Measurements from ENCODE around the gene EGFR.

Gene EGFR

GRCh38 chr7:55147101-55147500 lies 128.3 kb downstream of the EGFR start:
- H3K79me2 ChIP-seq (ENCODE audit: insufficient read depth, low read length) = no peaks in the 10 kb centered on the region
- TF ChIP-seq EZH2phosphoT487 (IDR thresholded peaks at IDR 0.05; ENCODE audit: borderline replicate concordance) (no peak), CTCF (conservative IDR thresholded peaks at IDR 0.05; ENCODE audit: low read length) (no peak)
- 0 out of 2 replicates have a peak, but pooled peaks cover 5% of the 10 kb centered on the region for H3K9me3 ChIP-seq (ENCODE audit: insufficient read depth, low read depth, low read length)

GRCh38 chr7:55147736-55148135 lies 128.9 kb downstream of the EGFR start:
- peaks cover 7% of the 10 kb centered on the region; the same call in 1 of the 2 replicates for H3K9me3 ChIP-seq (ENCODE audit: insufficient read depth, low read depth, low read length)
- H3K9ac ChIP-seq (ENCODE audit: low read depth, low read length, poor library complexity, severe bottlenecking) = no peak overlapping the region
- H3K4me3 ChIP-seq (ENCODE audit: low read length, poor library complexity, severe bottlenecking) = no peak overlapping the region
- H3K27me3 ChIP-seq (ENCODE audit: insufficient read depth, low read length, poor library complexity, severe bottlenecking) = no peaks in the 10 kb centered on the region
- TF ChIP-seq EZH2phosphoT487 (IDR thresholded peaks at IDR 0.05; ENCODE audit: borderline replicate concordance) (no peak), CTCF (conservative IDR thresholded peaks at IDR 0.05; ENCODE audit: low read length) (no peak)
- no peaks in the 10 kb centered on the region for H3K9me2 ChIP-seq (replicated peaks; ENCODE audit: low read depth, low read length)
- no peaks in the 10 kb centered on the region for H3K79me2 ChIP-seq (ENCODE audit: insufficient read depth, low read length)
- H3K4me1 ChIP-seq (ENCODE audit: insufficient read depth, low read length, poor library complexity, severe bottlenecking) = no peaks in the 10 kb centered on the region
- no peak overlapping the region for H3K4me2 ChIP-seq (ENCODE audit: low read depth, low read length, poor library complexity, severe bottlenecking)
- H3K36me3 ChIP-seq (ENCODE audit: insufficient read depth, low read length) = no peaks in the 10 kb centered on the region
- no peak overlapping the region for H2AFZ ChIP-seq (ENCODE audit: low read length)
- H3F3A ChIP-seq (ENCODE audit: low read depth) = no peaks in the 10 kb centered on the region
- no peaks in the 10 kb centered on the region for H4K20me1 ChIP-seq (ENCODE audit: insufficient read depth, low read length, poor library complexity, severe bottlenecking)

More at GRCh38 chr7:55147101-55147500, 128.3 kb downstream of the EGFR start:
- Histone ChIP-seq H3K27me3 (ENCODE audit: insufficient read depth, low read length, poor library complexity, severe bottlenecking) (no peaks in the 10 kb centered on the region), H3K9me2 (replicated peaks; ENCODE audit: low read depth, low read length) (no peaks in the 10 kb centered on the region), H2AFZ (ENCODE audit: low read length) (no peak overlapping the region), H3K36me3 (ENCODE audit: insufficient read depth, low read length) (no peaks in the 10 kb centered on the region), H3K9ac (ENCODE audit: low read depth, low read length, poor library complexity, severe bottlenecking) (no peak overlapping the region), H3K4me3 (ENCODE audit: low read length, poor library complexity, severe bottlenecking) (no peak overlapping the region), H4K20me1 (ENCODE audit: insufficient read depth, low read length, poor library complexity, severe bottlenecking) (no peaks in the 10 kb centered on the region), H3K4me1 (ENCODE audit: insufficient read depth, low read length, poor library complexity, severe bottlenecking) (no peaks in the 10 kb centered on the region), H3K4me2 (ENCODE audit: low read depth, low read length, poor library complexity, severe bottlenecking) (no peak overlapping the region), H3F3A (ENCODE audit: low read depth) (no peaks in the 10 kb centered on the region)

GRCh38 chr7:55148571-55148970 lies 129.8 kb downstream of the EGFR start:
- Histone ChIP-seq H3K36me3 (ENCODE audit: insufficient read depth, low read length) (no peaks in the 10 kb centered on the region), H2AFZ (ENCODE audit: low read length) (no peak overlapping the region), H3K9me2 (replicated peaks; ENCODE audit: low read depth, low read length) (no peaks in the 10 kb centered on the region), H3F3A (ENCODE audit: low read depth) (no peaks in the 10 kb centered on the region), H3K4me1 (ENCODE audit: insufficient read depth, low read length, poor library complexity, severe bottlenecking) (no peaks in the 10 kb centered on the region), H3K9me3 (ENCODE audit: insufficient read depth, low read depth, low read length) (peaks cover 8% of the 10 kb centered on the region; the same call in 1 of the 2 replicates), H3K4me2 (ENCODE audit: low read depth, low read length, poor library complexity, severe bottlenecking) (no peak overlapping the region), H3K4me3 (ENCODE audit: low read length, poor library complexity, severe bottlenecking) (no peak overlapping the region), H3K9ac (ENCODE audit: low read depth, low read length, poor library complexity, severe bottlenecking) (no peak overlapping the region), H3K27me3 (ENCODE audit: insufficient read depth, low read length, poor library complexity, severe bottlenecking) (no peaks in the 10 kb centered on the region), H3K79me2 (ENCODE audit: insufficient read depth, low read length) (no peaks in the 10 kb centered on the region), H4K20me1 (ENCODE audit: insufficient read depth, low read length, poor library complexity, severe bottlenecking) (no peaks in the 10 kb centered on the region)
- TF ChIP-seq CTCF (conservative IDR thresholded peaks at IDR 0.05; ENCODE audit: low read length) (no peak), EZH2phosphoT487 (IDR thresholded peaks at IDR 0.05; ENCODE audit: borderline replicate concordance) (no peak)

Measured in Loucy (cell line).